ENCODE data around the gene ARHGAP15.

The ARHGAP15 gene

GRCh38 chr2:143223556-143223955, 94.3 kb downstream of the ARHGAP15 start:
- DNase-seq (ENCODE audit: low read depth, low spot score), result no peak

DNA sequence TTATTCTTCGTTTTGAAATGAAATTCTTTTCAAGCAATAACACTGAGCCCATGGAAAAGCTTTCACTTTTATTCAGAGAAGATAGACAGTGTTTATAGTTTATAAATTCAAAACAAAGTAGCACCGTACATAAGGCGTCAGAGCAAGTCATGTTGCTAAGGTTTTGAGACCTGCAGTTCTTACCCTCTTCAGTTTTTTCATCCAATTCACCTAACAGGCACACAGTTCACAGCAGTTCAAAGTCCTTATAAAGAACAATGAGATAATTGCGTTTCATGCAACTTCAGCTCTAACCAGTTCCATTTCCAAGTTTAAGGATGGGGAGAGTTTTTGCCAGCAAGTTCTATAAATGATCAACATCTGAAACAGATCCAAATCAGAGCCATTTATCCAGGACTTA, 96.7 kb downstream of the ARHGAP15 start:
- DNase-seq (ENCODE audit: low read depth, low spot score), result no peak

DNA sequence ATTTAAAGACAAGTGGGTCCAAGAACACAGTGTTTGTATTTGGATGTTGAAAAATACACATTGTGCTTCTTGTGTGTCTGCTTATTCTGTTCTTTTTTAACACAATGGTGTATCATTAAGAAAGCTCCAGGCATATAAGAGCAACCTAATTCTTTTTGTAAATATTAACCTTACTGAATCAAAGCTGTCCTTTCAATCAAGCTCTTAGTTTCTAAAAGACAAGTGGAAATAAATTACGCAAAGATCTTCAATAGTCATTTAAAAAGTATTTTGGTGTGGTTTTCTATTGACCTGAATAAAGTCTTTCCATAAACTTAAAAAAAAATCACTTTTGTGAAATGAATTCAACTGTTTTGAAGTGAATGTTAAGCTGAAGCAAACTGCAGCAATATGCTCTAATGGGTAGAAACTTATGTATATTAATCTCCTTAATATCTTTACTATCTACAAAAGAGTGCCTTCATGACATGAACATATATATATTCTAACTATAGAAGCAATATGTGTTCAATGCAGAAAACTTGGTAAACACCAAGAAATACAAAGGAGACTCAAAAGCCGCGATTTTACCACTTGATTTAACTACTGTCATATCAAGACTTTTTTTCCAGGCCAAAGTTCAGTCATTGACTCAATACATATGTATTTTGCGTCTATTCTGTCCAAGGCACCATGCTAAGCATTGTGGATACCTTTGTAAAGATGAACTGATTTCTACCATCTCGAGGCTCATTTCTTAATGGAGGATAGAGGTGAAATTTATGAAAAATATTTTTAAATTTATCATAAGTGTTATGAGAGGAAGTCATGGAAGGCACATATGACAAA, 97.7 kb downstream of the ARHGAP15 start:
- DNase-seq (ENCODE audit: low read depth, low spot score), result no peak

- no peak for DNase-seq (ENCODE audit: low read depth, low spot score)
Observed at GRCh38 chr2:143229411-143229810, 100.2 kb downstream of the ARHGAP15 start.

DNA sequence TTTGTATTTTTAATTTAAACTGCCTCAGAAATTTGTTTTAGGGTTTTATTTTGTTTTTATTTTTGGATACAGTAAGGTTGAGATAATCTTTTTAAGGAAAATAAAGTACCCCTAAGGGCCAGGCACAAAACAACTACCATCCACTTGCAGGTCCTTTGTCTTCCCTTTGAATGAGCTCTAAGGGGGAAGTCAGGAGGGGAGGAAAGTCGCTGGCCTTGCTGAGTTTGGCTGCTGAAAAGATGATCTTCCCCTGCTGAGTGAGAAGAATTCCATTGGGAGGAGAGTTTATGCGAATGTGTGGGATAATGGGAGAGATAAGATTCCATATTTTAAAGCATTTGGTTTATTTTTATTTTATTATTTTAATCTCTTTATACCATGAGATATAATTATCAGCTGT, 100.7 kb downstream of the ARHGAP15 start:
- DNase-seq (ENCODE audit: low read depth, low spot score), result no peak

GRCh38 chr2:143230506-143231253, 101.5 kb downstream of the ARHGAP15 start:
- peak; percentile 39 for DNase-seq (ENCODE audit: low read depth, low spot score)

DNA sequence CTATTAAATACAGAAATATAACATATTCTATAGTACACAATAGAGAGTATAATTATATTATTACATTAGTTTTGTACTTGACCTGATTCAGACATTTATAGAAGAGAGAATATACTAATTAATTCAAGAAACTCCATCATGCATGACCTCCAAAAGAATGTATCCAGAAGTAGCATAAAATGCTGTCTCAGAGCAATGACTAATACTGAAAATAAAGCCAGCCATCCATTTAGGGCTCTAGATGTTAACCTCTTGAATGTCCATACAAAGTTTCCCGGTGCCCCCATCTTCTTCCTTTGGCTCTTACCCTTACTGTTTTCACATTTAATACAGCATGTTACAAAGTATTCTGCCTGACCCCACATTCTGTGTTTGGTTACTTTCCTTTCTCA, 102.0 kb downstream of the ARHGAP15 start:
- DNase-seq (ENCODE audit: low read depth, low spot score), result peak; percentile 13

- no peak for DNase-seq (ENCODE audit: low read depth, low spot score)
Observed at GRCh38 chr2:143237146-143237777, 108.0 kb downstream of the ARHGAP15 start.

- peak; percentile 74 for DNase-seq (ENCODE audit: low read depth, low spot score)
Observed at GRCh38 chr2:143241403-143242088, 112.3 kb downstream of the ARHGAP15 start.

GRCh38 chr2:143246246-143246645, 117.0 kb downstream of the ARHGAP15 start:
- no peak for DNase-seq (ENCODE audit: low read depth, low spot score)

DNA sequence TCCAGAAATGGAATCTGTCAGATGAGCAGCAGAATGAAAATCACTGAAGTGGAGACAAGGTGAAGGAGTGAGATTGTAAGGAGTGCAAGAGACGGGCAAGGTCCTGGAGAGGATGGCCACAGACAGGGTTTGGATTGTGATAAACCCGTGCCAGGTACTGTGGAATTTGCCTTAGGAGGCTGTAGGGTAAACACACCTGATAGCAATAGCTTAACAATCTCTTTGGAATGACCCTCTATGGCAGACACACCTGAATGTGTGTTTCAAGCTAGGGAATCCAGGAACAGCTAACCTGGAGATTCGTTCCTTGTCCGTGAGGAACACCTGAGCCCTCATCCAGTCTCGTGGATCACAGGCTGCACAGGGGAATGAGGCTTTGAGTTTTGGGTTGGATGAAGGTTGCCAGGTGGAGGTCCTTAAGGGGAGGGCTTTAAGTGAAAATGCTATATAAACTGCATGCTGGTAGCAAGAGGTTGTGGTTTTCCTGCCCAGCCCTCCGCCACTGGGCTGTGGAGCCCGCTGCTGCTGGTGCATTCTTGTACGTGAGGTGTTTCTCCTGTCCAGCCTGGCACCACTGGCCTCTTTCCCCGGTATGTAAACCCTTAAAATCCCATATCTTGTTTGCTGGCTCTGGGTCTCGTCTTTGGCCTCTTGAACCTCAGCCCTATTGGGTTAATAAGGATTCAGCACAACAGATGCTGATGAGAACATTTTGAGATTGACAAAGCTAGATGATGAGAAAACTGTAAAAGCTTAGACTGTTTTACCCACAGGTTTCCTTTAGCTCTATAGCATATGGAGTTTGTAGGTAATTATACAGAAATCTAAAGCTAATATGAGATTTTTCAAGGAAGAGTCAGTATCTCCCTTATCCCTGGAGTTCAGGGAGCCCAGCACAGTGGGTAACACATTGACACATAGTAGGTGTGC, 117.9 kb downstream of the ARHGAP15 start:
- DNase-seq (ENCODE audit: low read depth, low spot score), result no peak

DNA sequence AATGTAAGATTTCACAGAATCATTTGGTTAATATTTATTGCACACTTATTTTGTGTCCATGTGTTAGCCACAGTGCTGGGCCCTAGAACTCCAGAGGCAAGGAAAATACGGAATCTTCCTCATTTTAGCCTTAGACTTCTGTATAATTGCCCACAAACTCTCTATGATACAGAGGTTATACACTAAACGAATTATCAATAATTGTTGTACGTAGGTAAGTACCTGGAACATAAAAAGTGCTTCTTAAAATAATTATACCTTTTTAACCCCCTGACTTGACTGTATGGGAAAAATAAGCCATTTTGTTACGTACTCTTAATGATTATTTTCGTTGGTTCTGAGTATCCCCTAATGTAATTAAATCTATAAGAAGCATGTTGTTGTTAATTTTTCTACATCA, 119.4 kb downstream of the ARHGAP15 start:
- no peak for DNase-seq (ENCODE audit: low read depth, low spot score)

GRCh38 chr2:143251681-143252080, 122.5 kb downstream of the ARHGAP15 start:
- no peak for DNase-seq (ENCODE audit: low read depth, low spot score)

DNA sequence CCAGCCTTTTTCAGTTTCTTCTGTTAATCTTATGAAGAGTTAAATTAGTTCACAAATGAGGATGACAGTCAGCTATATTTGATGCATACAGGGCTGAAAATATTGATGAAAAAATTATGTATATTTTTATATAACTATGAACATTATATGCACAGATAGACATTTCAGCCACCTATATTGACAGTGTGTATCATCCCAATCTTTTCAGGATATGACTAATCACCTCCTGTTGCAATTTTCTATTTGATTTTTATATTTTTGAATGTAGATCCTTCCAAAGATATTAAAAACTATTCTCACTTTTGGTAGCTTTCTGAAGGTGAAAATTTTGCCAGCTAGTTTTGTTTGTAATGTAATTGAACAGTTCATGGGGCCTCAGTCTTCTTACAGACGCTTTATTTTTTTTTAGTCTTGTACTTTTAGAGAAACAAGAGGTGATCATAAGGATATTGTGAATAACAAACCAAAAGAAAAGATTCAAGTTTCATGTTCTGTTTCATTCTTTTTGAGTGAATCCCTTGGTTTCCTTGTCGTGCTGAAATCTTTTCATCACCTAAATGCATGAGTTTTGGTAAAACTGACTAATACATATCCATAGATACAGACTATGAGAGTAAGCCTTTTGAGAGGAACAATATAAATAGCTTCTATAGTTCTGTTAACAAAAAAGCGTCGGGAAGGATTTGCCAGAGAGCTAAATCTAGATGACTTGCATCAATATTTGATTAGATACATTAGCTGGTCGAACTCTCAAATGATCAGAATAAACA, 123.1 kb downstream of the ARHGAP15 start:
- DNase-seq (ENCODE audit: low read depth, low spot score), result no peak

GRCh38 chr2:143254110-143254509, 124.9 kb downstream of the ARHGAP15 start:
- no peak for DNase-seq (ENCODE audit: low read depth, low spot score)

DNA sequence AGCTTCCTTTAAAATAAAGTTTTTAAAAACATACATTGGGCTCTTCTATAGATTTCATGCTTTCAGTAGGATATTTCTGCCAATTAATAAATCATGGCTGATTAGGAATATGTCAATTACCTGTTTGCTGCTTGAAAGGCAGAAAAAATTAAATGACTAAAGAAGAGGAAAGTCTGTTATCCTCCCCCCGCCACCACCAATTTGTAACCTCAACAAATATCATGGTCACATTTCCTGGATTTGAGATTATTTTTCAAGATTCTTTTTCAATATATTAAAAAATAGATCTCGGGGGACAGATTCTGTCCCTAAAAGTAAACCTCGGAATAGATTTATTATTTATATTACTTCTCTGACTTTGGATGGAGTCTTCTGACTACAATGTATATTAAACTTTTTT, 125.9 kb downstream of the ARHGAP15 start:
- no peak for DNase-seq (ENCODE audit: low read depth, low spot score)

- DNase-seq (ENCODE audit: low read depth, low spot score), result no peak
Observed at GRCh38 chr2:143255899-143256298, 126.7 kb downstream of the ARHGAP15 start.

- DNase-seq (ENCODE audit: low read depth, low spot score), result no peak
Observed at GRCh38 chr2:143258126-143258892, 129.1 kb downstream of the ARHGAP15 start.

DNA sequence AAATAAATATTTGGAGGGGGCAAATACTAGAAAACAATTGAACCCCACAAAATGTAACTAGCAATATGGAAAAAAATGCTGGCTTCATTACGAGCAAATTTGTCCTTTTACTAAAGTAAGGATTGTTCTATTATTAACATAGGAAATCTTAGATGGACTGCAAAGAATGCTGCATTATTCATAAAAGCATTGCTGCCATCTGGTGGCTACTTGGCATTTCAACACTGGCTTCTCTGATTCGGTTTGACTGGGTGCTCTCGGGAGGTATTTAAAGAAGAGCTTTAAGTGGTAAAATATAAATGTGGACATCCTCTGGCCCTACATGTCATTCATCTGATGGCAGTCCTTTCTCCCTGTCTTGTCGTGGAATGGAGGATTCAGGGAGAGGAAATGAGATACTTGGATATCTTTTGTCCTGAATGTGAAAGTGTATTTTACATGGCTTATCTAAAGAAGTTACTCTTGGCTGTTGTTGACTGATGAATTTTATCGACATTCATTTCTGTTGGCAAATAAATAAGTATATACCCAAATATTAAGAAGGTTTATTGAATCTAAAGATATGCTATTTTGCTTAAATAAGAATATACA, 130.2 kb downstream of the ARHGAP15 start:
- peak; percentile 82 for DNase-seq (ENCODE audit: low read depth, low spot score)

Measured in astrocyte of the hippocampus (primary cell).